GM23248 (cell line): ENCODE results near the gene ATP2C2. TPM values are rescaled to one million over a fixed set of nuclear protein-coding genes. Genes with fewer than 3 reads are reported as not detected.

ENCODE experiments used
- DNase-seq: peaks from one replicate; pipeline ENCODE4 v3.0.0-alpha.2; 2015
- H2AFZ ChIP-seq: fragments of 200-600 bp; sonication (generic); 2 replicates; pipeline ENCODE4 v1.6.1; 2016; ENCODE audit warnings: antibody characterized with exemption
- H3F3A ChIP-seq: fragments of 200-600 bp; sonication (generic); 2 replicates; pipeline ENCODE4 v1.6.1; 2016; ENCODE audit warnings: mild to moderate bottlenecking, antibody characterized with exemption, mixed run types; ENCODE audit not compliant: insufficient read depth
- H3K27ac ChIP-seq: fragments of 200-600 bp; sonication (generic); 2 replicates; pipeline ENCODE4 v1.5.1; 2016; ENCODE audit warnings: mild to moderate bottlenecking
- H3K27me3 ChIP-seq: fragments of 200-600 bp; sonication (generic); replicated peaks from 2 replicates; pipeline ENCODE4 v1.6.1; 2016; ENCODE audit warnings: mild to moderate bottlenecking; ENCODE audit not compliant: insufficient read depth
- H3K36me3 ChIP-seq: fragments of 200-600 bp; sonication (generic); 2 replicates; pipeline ENCODE4 v1.6.1; 2016; ENCODE audit warnings: low read depth, mild to moderate bottlenecking
- H3K4me1 ChIP-seq: fragments of 200-600 bp; sonication (generic); 2 replicates; pipeline ENCODE4 v1.6.1; 2016; ENCODE audit warnings: mild to moderate bottlenecking; ENCODE audit not compliant: insufficient read depth
- H3K4me2 ChIP-seq: fragments of 200-600 bp; sonication (generic); one replicate; pipeline ENCODE4 v1.6.1; 2016; ENCODE audit warnings: mild to moderate bottlenecking; ENCODE audit not compliant: unreplicated experiment
- H3K4me3 ChIP-seq: fragments of 200-600 bp; sonication (generic); 2 replicates; pipeline ENCODE4 v1.5.1; 2016; ENCODE audit warnings: mild to moderate bottlenecking
- H3K79me2 ChIP-seq: fragments of 200-600 bp; sonication (generic); 2 replicates; pipeline ENCODE4 v1.6.1; 2016; ENCODE audit warnings: mild to moderate bottlenecking; ENCODE audit not compliant: insufficient read depth
- H3K9ac ChIP-seq: fragments of 200-600 bp; sonication (generic); 2 replicates; pipeline ENCODE4 v1.6.1; 2016; ENCODE audit warnings: mild to moderate bottlenecking
- H3K9me2 ChIP-seq: fragments of 200-600 bp; sonication (generic); 2 replicates; pipeline ENCODE4 v1.6.1; 2016; ENCODE audit warnings: mixed run types, mild to moderate bottlenecking, moderate library complexity; ENCODE audit not compliant: insufficient read depth
- H3K9me3 ChIP-seq: fragments of 200-600 bp; sonication (generic); one replicate; pipeline ENCODE4 v1.6.1; 2017; ENCODE audit warnings: low read depth
- H4K20me1 ChIP-seq: fragments of 200-600 bp; sonication (generic); 2 replicates; pipeline ENCODE4 v1.6.0; 2016; ENCODE audit not compliant: insufficient read depth
- EZH2 ChIP-seq: fragments of 200-600 bp; sonication (generic); IDR thresholded peaks from 2 replicates; pipeline ENCODE4 v1.6.1; 2018; ENCODE audit warnings: antibody characterized with exemption, mild to moderate bottlenecking; ENCODE audit not compliant: insufficient read depth, poor library complexity, severe bottlenecking
- EZH2phosphoT487 ChIP-seq: fragments of 200-600 bp; sonication (generic); IDR thresholded peaks from 2 replicates; pipeline ENCODE4 v1.6.1; 2018; ENCODE audit warnings: antibody characterized with exemption, moderate library complexity, mild to moderate bottlenecking, low read depth; ENCODE audit not compliant: insufficient read depth
- WGBS, 2 experiments: methylation state at CpG; one replicate each; pipeline ENCODE4 v1.1.6; 2015 to 2017; ENCODE audit warnings: low lambda C conversion rate in 2 of 2, low coverage in 1 of 2; ENCODE audit errors: missing lambda C conversion rate in 2 of 2; 5-methylcytosine and 5-hydroxymethylcytosine counted together
- in situ Hi-C: fragments of 300-500 bp; cut with MboI; formaldehyde crosslinking; loops from 2 replicates; pipeline ENCODE4 v1.15.0; 2020
- polyA plus RNA-seq: library from polyadenylated mRNA; unstranded; fragments of >200 nt; fragmentation: Nextera tagmentation; extraction: Ambion mirVana; gene quantifications from 2 replicates; pipeline ENCODE4 v1.2.1, GENCODE V29; 2016
- total RNA-seq: library from RNA; depleted of rRNA; stranded (reverse); fragments of >200 nt; shearing (Covaris generic); gene quantifications from 2 replicates; pipeline ENCODE4 v1.2.3, GENCODE V29; 2014

ATP2C2 gene
- total and polyA plus RNA-seq, 2 experiments from 2014 or later = 0.84 TPM; not detected in 1

DNA sequence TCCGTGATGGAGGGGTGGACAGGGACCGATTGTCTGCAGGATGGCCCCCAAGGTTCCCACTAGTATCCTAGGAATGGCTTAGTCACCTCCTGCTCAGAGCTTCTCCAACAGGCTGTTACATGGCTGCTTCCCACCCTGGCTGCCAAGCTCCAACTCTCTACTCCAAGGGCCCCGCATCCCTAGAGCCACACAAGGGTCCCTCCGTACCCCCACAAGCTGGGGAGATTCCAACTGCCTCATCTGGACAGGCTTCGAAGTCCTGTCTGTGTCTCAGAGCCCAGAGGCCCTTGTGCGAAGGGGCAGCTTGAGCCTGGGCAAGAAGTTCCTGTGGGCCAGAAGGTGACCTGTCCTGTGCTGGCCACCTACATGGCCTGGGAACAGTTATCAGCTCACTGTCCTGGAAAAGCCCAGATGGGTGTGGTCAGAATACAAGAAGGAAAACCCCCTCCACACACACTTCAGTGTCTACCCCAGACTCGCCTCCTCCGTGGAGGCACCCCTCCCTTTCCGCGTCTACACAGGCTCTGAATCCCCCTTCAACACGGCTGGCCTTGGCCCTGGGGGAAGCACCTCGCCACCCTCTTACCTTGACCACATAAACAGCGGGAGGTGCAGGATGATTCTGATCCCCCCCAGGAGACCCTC, 135.5 kb downstream of the ATP2C2 start:
- peaks cover 10% of the 10 kb centered on the region; the same call in 1 of the 2 replicates for H3K36me3 ChIP-seq
- no peaks in the 10 kb centered on the region for H3K9me3 ChIP-seq
- peak overlapping the region; percentile 89 for H3K4me3 ChIP-seq
- DNase-seq = peak; percentile 82
- H3F3A ChIP-seq = peaks cover 10% of the 10 kb centered on the region
- in situ Hi-C loops = no loop called here
- H3K27ac ChIP-seq = peak overlapping the region; percentile 92
- TF ChIP-seq EZH2 = no peak
- no peak for TF ChIP-seq EZH2phosphoT487
- peak overlapping the region; percentile 89 for H3K4me2 ChIP-seq
- peaks cover 43% of the 10 kb centered on the region for H3K4me1 ChIP-seq
- H3K9me2 ChIP-seq = no peaks in the 10 kb centered on the region
- peak overlapping the region; percentile 96 for H3K9ac ChIP-seq
- 14 to 22% methylated on average over 11 to 13 of the region's 13 CpGs for WGBS, 2 experiments
- no peaks in the 10 kb centered on the region for H3K27me3 ChIP-seq
- peak overlapping the region; percentile 66 for H2AFZ ChIP-seq
- H4K20me1 ChIP-seq = no peaks in the 10 kb centered on the region
- H3K79me2 ChIP-seq = peaks cover 53% of the 10 kb centered on the region

DNA sequence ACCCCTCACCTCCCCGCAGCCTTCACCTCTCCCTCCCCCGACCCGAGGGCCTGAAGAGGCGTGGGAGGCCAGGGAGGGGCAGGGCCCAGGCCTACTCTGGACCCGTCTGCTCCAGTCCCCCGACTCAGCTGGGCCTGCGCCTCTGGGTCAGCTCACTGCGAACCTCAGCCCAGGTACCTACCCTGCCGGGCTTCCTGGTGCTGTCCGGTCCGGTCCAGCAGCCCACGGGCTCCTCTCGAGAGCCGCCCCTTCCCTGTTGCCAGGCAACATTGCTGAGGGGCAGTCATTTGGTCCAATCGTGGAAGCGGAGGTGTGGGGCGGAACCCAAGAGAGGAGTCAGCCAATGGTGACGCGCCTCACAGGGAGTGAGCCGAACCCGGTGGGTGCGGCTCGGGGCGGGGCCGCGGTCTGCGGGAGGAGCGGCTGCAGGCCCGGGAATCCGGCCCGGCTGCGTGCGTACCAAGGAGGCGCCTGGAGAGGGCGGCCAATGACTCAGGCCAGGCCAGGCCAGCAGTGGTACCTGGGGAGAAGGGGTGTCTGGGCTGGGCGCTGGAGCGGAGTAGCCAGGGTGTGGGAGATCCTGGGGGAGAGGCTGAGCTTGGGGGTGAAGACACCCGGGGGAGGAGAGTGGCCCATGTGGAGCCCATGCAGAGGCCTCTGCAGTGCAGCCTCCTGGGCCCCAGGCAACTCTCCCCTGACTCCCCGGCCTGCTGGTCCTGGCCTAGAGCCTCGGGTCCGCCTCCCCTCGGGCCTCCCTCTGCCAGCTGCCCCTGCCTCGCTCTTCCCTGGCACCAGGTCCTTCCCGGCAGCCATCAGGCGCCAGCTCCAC, 136.3 kb downstream of the ATP2C2 start, which contains the start of gene MEAK7:
TSS of gene MEAK7 (minus strand) at position 240 of the 829 bp plus-strand sequence. CDS start 6,573 bp downstream, outside the sequence.
- in situ Hi-C loops = no loop called here
- WGBS, 2 experiments = 1 to 3% methylated on average over 27 to 43 of the region's 45 CpGs
- TF ChIP-seq EZH2 (no peak), EZH2phosphoT487 (no peak)
- Histone ChIP-seq H3K9me3 (no peaks in the 10 kb centered on the region), H3K4me2 (peak within 1 kb of the TSS; percentile 89), H3K4me3 (peak within 1 kb of the TSS; percentile 89), H2AFZ (peak within 1 kb of the TSS; percentile 73), H3K36me3 (peaks cover 9% of the 10 kb centered on the region; the same call in 1 of the 2 replicates), H4K20me1 (no peaks in the 10 kb centered on the region), H3K9me2 (no peaks in the 10 kb centered on the region), H3K79me2 (peaks cover 46% of the 10 kb centered on the region), H3K27ac (peak within 1 kb of the TSS; percentile 92), H3K27me3 (no peaks in the 10 kb centered on the region), H3F3A (peaks cover 10% of the 10 kb centered on the region), H3K9ac (peak within 1 kb of the TSS; percentile 96), H3K4me1 (peaks cover 43% of the 10 kb centered on the region)
- DNase-seq = peak; percentile 100

- peaks cover 3% of the 10 kb centered on the region; the same call in 1 of the 2 replicates for H3K36me3 ChIP-seq
- in situ Hi-C loops = no loop called here
- TF ChIP-seq EZH2phosphoT487 (no peak), EZH2 (no peak)
- peaks cover 10% of the 10 kb centered on the region for H3F3A ChIP-seq
- peak overlapping the region; percentile 96 for H3K9ac ChIP-seq
- whole genome bisulfite sequencing, 2 experiments = 72% methylated on average over 33 of the region's 33 CpGs
- no peaks in the 10 kb centered on the region for H3K9me2 ChIP-seq
- peaks cover 37% of the 10 kb centered on the region for H3K79me2 ChIP-seq
- H3K27ac ChIP-seq = peak overlapping the region; percentile 86
- peak overlapping the region; percentile 65 for H3K4me2 ChIP-seq
- no peaks in the 10 kb centered on the region for H3K27me3 ChIP-seq
- H3K4me3 ChIP-seq = peak overlapping the region; percentile 53
- no peaks in the 10 kb centered on the region for H4K20me1 ChIP-seq
- DNase-seq = no peak
- H3K9me3 ChIP-seq = no peaks in the 10 kb centered on the region
- peaks cover 43% of the 10 kb centered on the region for H3K4me1 ChIP-seq
- peak overlapping the region; percentile 73 for H2AFZ ChIP-seq
These were observed 137.2 kb downstream of the ATP2C2 start for GRCh38 chr16:84505249-84506187.
